Posterior cingulate gyrus (tissue), 11 donors: ENCODE measurements around the gene LIN28B.
"Not testable (repeated sequence)": the region's sequence is repeated elsewhere in the genome, so short reads cannot be mapped to it uniquely, and the experiment has no call there.

ENCODE experiments used
- DNase-seq, 10 donors: peaks; one replicate each; pipeline versions ENCODE4 v3.0.0 to v3.0.0-alpha.2; 2020 to 2021; ENCODE audit warnings: mixed read lengths in 3 of 10
- intact Hi-C: fragments of 100-400 bp; cut with DNase I; formaldehyde crosslinking; loops from one replicate; pipeline ENCODE4 v1.15.1; 2023

The LIN28B gene

DNA sequence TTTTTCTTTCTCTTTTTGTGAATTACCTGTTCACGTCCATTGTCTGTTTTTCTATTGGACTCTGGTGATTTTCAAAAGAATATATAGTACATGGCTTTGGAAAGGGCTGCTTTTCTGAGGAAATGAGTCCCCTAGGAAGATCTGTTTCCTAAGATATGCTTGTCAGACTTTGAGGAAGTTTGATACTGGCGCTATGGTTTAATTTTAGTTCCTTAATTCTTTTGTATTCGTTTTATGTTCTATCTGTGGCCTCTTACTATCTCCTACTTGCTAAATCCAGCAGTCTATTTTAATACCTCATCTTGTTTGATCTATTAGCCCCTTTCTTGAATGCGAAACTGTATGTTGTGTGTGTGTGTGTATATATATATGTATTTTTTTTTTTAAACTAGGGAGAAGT, 101.9 kb downstream of the LIN28B start:
- intact Hi-C loops = no loop called here
- DNase-seq = no peak

DNA sequence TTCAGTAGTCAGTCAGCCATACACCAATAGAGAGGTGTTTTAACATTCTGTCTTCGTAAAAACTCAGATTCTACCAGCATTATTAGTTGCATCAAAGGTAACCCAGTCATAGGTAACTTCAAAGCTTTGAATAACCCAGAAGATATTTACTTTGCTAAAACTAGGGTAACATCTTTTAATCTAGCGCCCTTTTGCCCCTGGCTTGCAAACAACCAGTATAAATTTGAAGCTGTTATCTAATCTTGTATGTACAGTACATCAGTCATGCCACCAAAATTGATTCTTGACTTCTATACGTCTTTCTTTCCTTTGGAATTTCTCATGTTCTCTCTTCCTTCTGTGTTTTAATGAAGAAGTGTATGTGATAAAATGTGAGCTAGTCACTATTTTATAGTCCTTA, 109.3 kb downstream of the LIN28B start:
- DNase-seq = no peak
- intact Hi-C loops = no loop called here

- intact Hi-C loops = no loop called here
- DNase-seq = no peak
Measured at GRCh38 chr6:105066836-105067235, 109.9 kb downstream of the LIN28B start.

DNA sequence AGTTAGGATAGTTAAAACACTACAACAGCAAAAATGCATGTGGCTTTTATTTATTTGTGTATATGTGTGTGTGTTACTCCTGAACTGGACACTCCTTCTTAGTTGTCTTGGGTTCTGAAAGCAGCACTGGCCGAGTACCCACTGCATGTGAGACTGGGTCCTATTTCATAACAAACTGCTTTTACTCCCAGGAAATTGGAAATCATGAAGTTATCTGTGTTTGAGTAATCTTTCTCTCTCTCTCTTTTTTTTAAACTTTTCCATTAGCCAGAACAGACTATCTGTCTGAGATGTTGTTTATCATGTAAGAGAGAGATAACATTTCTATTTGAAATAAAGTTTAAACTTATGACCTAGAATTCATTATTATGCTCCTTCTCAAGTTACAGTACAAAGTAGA, 110.4 kb downstream of the LIN28B start:
- DNase-seq = no peak
- intact Hi-C loops = no loop called here

- DNase-seq = no peak
- intact Hi-C loops = no loop called here
Measured at GRCh38 chr6:105068407-105068806, 111.5 kb downstream of the LIN28B start.

DNA sequence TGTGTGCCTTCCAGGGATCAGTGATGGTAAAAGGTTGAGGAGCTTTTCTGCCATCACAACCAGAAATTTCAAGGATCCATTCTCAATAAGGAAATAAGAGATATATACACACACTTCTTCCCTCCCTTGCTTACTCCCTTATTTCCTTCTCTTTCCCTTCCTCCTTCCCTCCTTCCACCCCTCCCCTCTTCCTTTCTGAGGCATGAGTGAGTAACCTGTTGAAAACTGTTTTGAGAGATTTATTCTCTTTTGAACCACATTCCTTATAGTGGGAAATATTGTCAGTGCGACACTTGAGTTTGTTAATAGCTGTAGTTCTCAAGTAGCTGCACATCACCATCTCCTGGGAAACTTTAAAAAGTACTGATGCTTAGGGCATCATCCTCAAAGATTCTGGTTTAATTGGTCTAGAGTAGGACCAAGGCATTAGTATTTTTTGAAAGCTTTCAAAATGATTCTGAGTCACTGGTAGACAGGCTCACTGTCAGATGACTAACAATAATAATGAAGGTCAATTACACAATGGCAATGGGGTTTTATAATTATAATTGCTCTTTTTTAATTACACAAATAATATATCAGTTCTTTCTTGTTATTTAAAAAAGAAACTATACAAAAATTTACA, 113.0 kb downstream of the LIN28B start:
- DNase-seq = no peak
- intact Hi-C loops = no loop called here

GRCh38 chr6:105072798-105073199, 115.9 kb downstream of the LIN28B start:
- DNase-seq = no peak
- intact Hi-C loops = no loop called here

GRCh38 chr6:105075210-105075609, 118.3 kb downstream of the LIN28B start:
- DNase-seq = no peak
- intact Hi-C loops = loop anchor here (5.0 kb wide), 1 partner anchor 133 kb away; no protein-coding TSS in a partner anchor

GRCh38 chr6:105076418-105076817, 119.5 kb downstream of the LIN28B start:
- intact Hi-C loops = loop anchor here (5.0 kb wide), 1 partner anchor 134 kb away; no protein-coding TSS in a partner anchor
- not testable (repeated sequence) for DNase-seq

DNA sequence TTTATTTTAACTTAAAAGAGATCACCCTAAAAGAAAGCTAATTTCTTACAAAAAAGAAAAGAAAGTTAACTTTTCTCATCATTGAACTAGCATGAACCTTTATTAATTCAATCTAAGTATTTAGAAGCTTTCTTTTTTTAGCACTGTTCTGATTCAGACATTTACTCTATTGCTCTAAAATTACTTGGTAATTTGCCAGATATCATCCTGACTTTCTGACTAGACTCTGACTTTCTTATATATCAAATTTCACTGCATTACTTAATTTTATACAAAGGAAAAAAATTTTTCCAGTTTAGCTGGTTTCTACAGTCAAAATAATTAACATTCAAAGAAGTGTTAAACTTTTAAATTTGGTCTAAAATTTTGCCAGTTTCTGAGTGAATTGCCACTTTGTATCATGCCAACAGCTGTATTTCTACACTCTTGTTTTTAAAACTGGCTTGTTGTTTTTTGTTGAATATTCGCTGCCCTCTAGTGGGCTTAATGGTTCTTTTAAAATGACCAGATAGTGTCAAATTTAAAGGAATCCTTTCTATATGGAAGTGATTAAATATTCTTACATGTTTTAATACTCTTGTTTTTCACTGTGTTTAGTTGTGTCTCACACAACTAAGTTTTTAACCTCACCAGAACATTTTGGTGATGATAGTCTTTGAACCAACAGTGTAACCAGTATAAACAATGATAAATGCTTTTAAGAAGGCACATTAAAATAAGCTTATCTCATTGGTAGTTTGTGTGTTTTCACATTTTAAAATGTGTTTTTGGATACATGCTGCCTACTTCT, 120.9 kb downstream of the LIN28B start:
- intact Hi-C loops = loop anchor here (2.0 to 5.0 kb wide), 2 partner anchors 135 to 287 kb away; no protein-coding TSS in a partner anchor
- DNase-seq = no peak

DNA sequence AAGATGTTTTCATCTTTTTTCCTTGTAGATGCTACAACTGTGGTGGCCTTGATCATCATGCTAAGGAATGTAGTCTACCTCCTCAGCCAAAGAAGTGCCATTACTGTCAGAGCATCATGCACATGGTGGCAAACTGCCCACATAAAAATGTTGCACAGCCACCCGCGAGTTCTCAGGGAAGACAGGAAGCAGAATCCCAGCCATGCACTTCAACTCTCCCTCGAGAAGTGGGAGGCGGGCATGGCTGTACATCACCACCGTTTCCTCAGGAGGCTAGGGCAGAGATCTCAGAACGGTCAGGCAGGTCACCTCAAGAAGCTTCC, 121.4 kb downstream of the LIN28B start:
- DNase-seq = no peak
- intact Hi-C loops = loop anchor here (2.0 to 5.0 kb wide), 2 partner anchors 136 to 288 kb away; no protein-coding TSS in a partner anchor

DNA sequence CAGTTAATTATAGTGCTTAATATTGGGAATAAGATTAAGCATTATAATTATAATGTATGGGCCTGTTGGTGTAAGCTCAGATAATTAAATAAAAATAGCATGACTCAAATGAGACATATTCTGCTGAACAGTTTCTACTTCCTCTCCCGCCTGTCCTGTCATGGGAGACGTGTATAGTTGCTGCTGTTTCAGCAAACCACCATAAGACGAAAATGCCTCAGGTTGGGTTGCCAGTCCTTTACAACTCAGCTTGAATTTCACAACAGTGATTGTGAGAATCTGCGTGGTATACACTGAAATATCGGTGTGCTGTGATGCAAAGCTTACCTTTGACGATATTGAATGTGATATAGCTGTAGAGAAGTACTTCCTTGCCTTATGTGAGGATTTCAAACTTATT, 123.4 kb downstream of the LIN28B start:
- intact Hi-C loops = no loop called here
- DNase-seq = no peak

DNA sequence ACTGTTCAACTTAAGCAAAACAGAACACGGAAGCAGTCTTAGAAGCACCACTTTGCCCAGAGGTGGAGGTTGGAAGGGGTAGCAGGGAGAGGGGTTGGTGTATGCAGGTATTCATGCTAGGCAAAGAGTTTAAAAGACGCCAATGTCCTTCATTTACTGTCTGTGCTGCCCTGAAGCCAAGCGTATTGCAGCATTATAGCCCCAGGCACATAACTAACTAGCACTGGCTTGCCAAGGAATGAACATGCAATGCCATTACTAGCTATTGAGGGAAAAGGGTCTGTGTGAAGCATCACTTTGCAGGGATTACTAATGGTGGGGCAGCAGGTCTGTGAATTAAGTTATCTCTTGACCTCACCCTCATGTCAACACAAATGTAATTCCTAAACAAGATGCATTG, 124.8 kb downstream of the LIN28B start:
- DNase-seq, intact Hi-C loops: not testable (repeated sequence)

GRCh38 chr6:105087571-105088211, 130.8 kb downstream of the LIN28B start:
- peak in 4 of 10 donors; percentile 12 to 42 (median 22) for DNase-seq

DNA sequence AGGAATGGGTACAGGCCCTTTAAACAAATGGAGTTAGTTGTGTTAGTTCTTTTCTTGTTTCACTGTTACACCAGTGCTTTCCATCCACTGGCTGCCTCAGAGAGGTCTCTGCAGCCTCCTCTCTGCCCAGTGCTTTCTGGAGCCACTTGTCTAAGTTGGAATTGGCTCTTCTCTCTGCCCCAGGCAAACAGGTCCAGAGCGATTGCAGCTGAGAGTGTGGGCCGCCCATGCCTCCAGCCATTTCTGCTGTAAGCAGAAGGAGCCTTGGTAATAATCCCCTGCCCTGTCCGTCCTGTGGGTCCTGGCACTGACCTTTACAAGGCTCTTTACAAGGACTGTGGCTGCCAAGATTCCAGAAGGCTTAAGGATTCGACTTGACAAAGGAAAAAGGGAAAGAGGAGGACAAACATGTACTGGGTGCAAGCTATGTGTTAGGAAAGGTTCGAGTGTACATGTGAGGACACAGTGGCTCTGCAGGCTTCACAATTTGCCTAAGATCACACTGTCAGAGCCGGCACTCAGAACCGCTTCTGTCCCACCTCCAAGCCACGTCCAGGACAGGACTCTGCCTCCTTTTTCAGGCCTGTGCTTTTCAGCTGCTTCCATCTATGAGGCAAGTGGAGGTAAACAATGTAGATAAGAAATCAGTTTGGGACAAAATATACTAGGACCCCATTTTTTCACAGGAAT, 134.4 kb downstream of the LIN28B start:
- intact Hi-C loops = no loop called here
- DNase-seq = no peak

More at GRCh38 chr6:105087571-105088211, 130.8 kb downstream of the LIN28B start:
- intact Hi-C loops = loop anchor here (1.0 to 5.0 kb wide), 3 partner anchors 275 to 335 kb away; partner anchors contain the start of gene PREP

DNA sequence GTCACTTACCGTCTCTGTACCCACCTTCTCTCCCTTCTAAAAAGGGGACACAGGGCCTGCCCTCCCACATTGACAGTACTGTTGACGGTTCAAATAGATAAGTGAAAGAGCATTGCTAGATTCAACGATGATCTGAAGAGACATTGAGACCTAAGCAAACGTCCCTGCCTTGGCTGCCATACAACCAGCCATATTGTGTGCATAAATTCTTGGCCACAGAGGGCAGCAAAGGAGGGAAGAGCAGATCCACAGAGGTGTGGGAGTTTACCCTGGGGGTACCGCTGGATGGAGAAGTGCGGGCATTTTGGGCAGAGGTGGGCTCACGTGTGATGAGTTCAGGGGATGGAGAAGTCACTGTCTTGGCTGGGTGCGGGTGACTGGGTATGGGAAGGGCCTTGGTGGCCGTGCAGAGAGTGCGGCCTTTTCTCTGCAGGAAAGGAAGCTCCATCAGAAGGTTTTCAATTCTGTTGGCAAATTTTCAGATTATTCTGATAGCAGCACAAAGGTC, 137.3 kb downstream of the LIN28B start:
- no peak for DNase-seq
- intact Hi-C loops = no loop called here

- no peak for DNase-seq
- intact Hi-C loops = no loop called here
Measured at GRCh38 chr6:105095139-105095538, 138.2 kb downstream of the LIN28B start.

DNA sequence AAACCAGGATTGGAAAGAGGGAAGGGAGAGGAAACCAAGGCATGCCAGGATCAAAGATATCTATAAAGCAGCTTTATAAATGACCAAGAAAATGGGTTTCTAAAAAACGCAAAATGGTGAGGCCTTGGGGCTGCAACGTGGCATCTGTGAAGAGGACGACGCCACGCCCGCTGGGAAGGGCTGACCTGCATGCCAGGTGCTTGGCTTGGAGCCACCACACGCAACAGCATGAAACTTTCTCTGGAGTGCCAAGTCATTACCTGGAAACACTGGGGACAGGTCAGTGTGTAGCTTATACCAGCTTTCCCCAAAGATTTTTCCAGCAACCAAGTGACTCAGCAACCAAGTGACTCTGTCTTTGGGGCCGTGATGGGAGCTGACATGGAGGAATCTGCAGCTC, 140.4 kb downstream of the LIN28B start:
- intact Hi-C loops = no loop called here
- DNase-seq = no peak

DNA sequence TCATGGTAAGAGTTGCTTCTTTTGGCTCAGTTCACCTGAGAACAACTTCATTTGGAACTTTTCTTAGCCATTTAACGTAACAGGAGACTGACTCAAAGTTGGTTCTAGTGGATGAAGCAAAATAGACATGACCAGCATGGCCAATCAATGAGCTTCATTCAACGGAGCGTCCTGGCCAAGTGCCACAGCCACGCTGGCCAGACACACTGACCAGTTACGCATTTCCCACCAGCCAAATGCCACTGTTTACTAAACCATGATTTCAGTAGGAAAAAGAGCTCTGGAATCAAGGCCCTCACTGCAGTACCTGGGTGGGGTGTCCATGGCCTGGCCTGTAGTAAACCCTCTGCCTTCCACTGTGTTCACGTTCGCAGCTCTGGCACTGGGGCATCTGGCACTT, 142.5 kb downstream of the LIN28B start:
- intact Hi-C loops = no loop called here
- DNase-seq = peak in 8 of 10 donors; percentile 29 to 92 (median 44)

DNA sequence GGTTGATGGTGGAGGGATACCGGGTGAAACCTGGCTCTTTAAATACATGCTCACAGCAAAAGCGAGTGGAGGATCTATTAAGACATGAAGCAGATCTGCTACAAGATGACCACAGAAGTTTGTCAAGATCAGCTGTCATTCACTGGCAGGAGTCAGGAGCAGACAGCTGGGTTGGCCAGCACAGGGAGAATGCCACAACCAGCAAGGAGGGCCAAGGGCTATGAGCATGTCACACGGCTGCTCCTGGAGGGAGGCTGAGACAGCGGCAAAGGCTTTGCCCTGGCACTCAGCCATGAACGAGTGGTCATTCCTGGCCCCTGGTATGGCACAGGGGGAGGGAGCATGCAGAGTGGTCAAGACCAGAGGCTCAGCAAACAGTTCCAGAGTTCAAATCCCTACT, 145.3 kb downstream of the LIN28B start:
- intact Hi-C loops = no loop called here
- no peak for DNase-seq

GRCh38 chr6:105105094-105105493, 148.2 kb downstream of the LIN28B start:
- DNase-seq = no peak
- intact Hi-C loops = no loop called here
